WTC11 (cell line): Measurements from ENCODE around the gene CAMSAP1. TPM values are rescaled to one million over a fixed set of nuclear protein-coding genes. Genes with fewer than 3 reads are reported as not detected.

Experiments used
- ATAC-seq: fragments of 200-7000 bp; cut with Tn5 transposase; 2 replicates; pipeline ENCODE4 v1.10.0; 2021; ENCODE audit warnings: mild to moderate bottlenecking, moderate library complexity
- CTCF ChIA-PET: fragments of 300-600 bp; sonication (Branson Sonifier 250); formaldehyde crosslinking; loops from one replicate; lab custom pipeline; 2021; ENCODE audit warnings: antibody characterized with exemption; lab: Charles Lee
- POLR2A ChIA-PET: fragments of 350-600 bp; sonication (Branson Sonifier 250); formaldehyde crosslinking; loops from one replicate; lab custom pipeline; 2021; ENCODE audit warnings: antibody characterized with exemption; lab: Charles Lee
- DNase-seq: peaks from one replicate; pipeline ENCODE4 v3.0.0; 2021; ENCODE audit warnings: low spot score
- H3K27ac Mint-ChIP-seq: 2 replicates; pipeline ENCODE4 v1.8.0; 2021; ENCODE audit warnings: mixed read lengths
- H3K27me3 Mint-ChIP-seq: 2 replicates; pipeline ENCODE4 v1.8.0; 2021; ENCODE audit warnings: low read depth, mild to moderate bottlenecking, moderate library complexity, mixed read lengths
- H3K36me3 Mint-ChIP-seq: 2 replicates; pipeline ENCODE4 v1.8.0; 2021; ENCODE audit warnings: mixed read lengths
- H3K4me1 Mint-ChIP-seq: 2 replicates; pipeline ENCODE4 v1.8.0; 2022; ENCODE audit warnings: mixed read lengths
- H3K4me3 Mint-ChIP-seq: 2 replicates; pipeline ENCODE4 v1.8.0; 2021; ENCODE audit warnings: mild to moderate bottlenecking, moderate library complexity, mixed read lengths
- H3K9me3 Mint-ChIP-seq: 2 replicates; pipeline ENCODE4 v1.8.0; 2021; ENCODE audit warnings: mixed read lengths
- ATF2 ChIP-seq: sonication (generic); formaldehyde crosslinking; IDR thresholded peaks from 2 replicates; pipeline ENCODE4 v1.8.1; 2022; ENCODE audit warnings: low read depth, missing genetic modification reagents, borderline replicate concordance
- ATF6 ChIP-seq: sonication (generic); formaldehyde crosslinking; IDR thresholded peaks from 2 replicates; pipeline ENCODE4 v1.8.1; 2023; ENCODE audit warnings: mild to moderate bottlenecking, missing genetic modification reagents
- CDX4 ChIP-seq: fragments of 250-450 bp; sonication (Bioruptor Pico); IDR thresholded peaks from 2 replicates; pipeline ENCODE4 v1.9.0; 2021; ENCODE audit warnings: moderate library complexity, mild to moderate bottlenecking, inconsistent platforms, borderline replicate concordance
- CREB1 ChIP-seq: sonication (generic); formaldehyde crosslinking; IDR thresholded peaks from 2 replicates; pipeline ENCODE4 v1.8.0; 2023; ENCODE audit warnings: mild to moderate bottlenecking, missing genetic modification reagents
- ELF4 ChIP-seq: sonication (generic); formaldehyde crosslinking; IDR thresholded peaks from 2 replicates; pipeline ENCODE4 v1.8.1; 2022; ENCODE audit warnings: low read depth, mild to moderate bottlenecking, moderate library complexity, missing genetic modification reagents
- ESRRA ChIP-seq: sonication (generic); formaldehyde crosslinking; IDR thresholded peaks from 2 replicates; pipeline ENCODE4 v1.8.1; 2022; ENCODE audit warnings: mild to moderate bottlenecking, missing genetic modification reagents, borderline replicate concordance
- FOXK1 ChIP-seq: sonication (generic); formaldehyde crosslinking; IDR thresholded peaks from 2 replicates; pipeline ENCODE4 v1.8.0; 2022; ENCODE audit warnings: mild to moderate bottlenecking, moderate library complexity, missing genetic modification reagents
- GRHL2 ChIP-seq: fragments of 250-450 bp; sonication (Bioruptor Pico); IDR thresholded peaks from 2 replicates; pipeline ENCODE4 v1.8.0; 2022; ENCODE audit warnings: mild to moderate bottlenecking, moderate library complexity; ENCODE audit not compliant: insufficient replicate concordance, severe bottlenecking
- HMGXB4 ChIP-seq: sonication (generic); formaldehyde crosslinking; IDR thresholded peaks from 2 replicates; pipeline ENCODE4 v1.8.1; 2023; ENCODE audit warnings: mild to moderate bottlenecking, moderate library complexity, missing genetic modification reagents
- JAZF1 ChIP-seq: fragments of 250-450 bp; sonication (Bioruptor Pico); IDR thresholded peaks from 2 replicates; pipeline ENCODE4 v1.9.0; 2021; ENCODE audit warnings: moderate library complexity, mild to moderate bottlenecking, inconsistent platforms
- JUN ChIP-seq: sonication (generic); formaldehyde crosslinking; IDR thresholded peaks from 2 replicates; pipeline ENCODE4 v1.8.0; 2023; ENCODE audit warnings: mild to moderate bottlenecking, missing genetic modification reagents
- KAT7 ChIP-seq: sonication (generic); formaldehyde crosslinking; IDR thresholded peaks from 2 replicates; pipeline ENCODE4 v1.8.1; 2023; ENCODE audit warnings: missing genetic modification reagents, mild to moderate bottlenecking, borderline replicate concordance
- MYBL2 ChIP-seq: sonication (generic); formaldehyde crosslinking; IDR thresholded peaks from 2 replicates; pipeline ENCODE4 v1.8.1; 2023; ENCODE audit warnings: mild to moderate bottlenecking, moderate library complexity, missing genetic modification reagents
- NFE2L1 ChIP-seq: sonication (generic); formaldehyde crosslinking; IDR thresholded peaks from 2 replicates; pipeline ENCODE4 v1.8.1; 2023; ENCODE audit warnings: missing genetic modification reagents
- NR2C2 ChIP-seq: sonication (generic); formaldehyde crosslinking; IDR thresholded peaks from 2 replicates; pipeline ENCODE4 v1.8.0; 2022; ENCODE audit warnings: mild to moderate bottlenecking, missing genetic modification reagents
- OVOL2 ChIP-seq: fragments of 250-450 bp; sonication (Bioruptor Pico); IDR thresholded peaks from 2 replicates; pipeline ENCODE4 v1.9.0; 2021; ENCODE audit warnings: mild to moderate bottlenecking, borderline replicate concordance
- PRDM15 ChIP-seq: sonication (generic); formaldehyde crosslinking; IDR thresholded peaks from 2 replicates; pipeline ENCODE4 v1.8.0; 2022; ENCODE audit warnings: missing genetic modification reagents
- TEAD4 ChIP-seq: sonication (generic); formaldehyde crosslinking; IDR thresholded peaks from 2 replicates; pipeline ENCODE4 v1.8.0; 2022; ENCODE audit warnings: mild to moderate bottlenecking, missing genetic modification reagents
- ZNF138 ChIP-seq: sonication (generic); formaldehyde crosslinking; conservative IDR thresholded peaks from 2 replicates; pipeline ENCODE4 v1.8.1; 2022; ENCODE audit warnings: mild to moderate bottlenecking, moderate library complexity, missing genetic modification reagents
- ZNF219 ChIP-seq: sonication (generic); formaldehyde crosslinking; IDR thresholded peaks from 2 replicates; pipeline ENCODE4 v1.8.0; 2023; ENCODE audit warnings: missing genetic modification reagents, mild to moderate bottlenecking, borderline replicate concordance
- ZNF232 ChIP-seq: sonication (generic); formaldehyde crosslinking; IDR thresholded peaks from 2 replicates; pipeline ENCODE4 v1.8.0; 2022; ENCODE audit warnings: mild to moderate bottlenecking, missing genetic modification reagents
- ZNF317 ChIP-seq: sonication (generic); formaldehyde crosslinking; IDR thresholded peaks from 2 replicates; pipeline ENCODE4 v1.8.1; 2023; ENCODE audit warnings: low read depth, mild to moderate bottlenecking, moderate library complexity, missing genetic modification reagents, borderline replicate concordance
- ZNF532 ChIP-seq: fragments of 250-450 bp; sonication (Bioruptor Pico); IDR thresholded peaks from 2 replicates; pipeline ENCODE4 v1.9.0; 2021; ENCODE audit warnings: mild to moderate bottlenecking, borderline replicate concordance
- total RNA-seq: library from RNA; stranded (reverse); gene quantifications from 3 replicates; pipeline ENCODE4 v1.2.3, GENCODE V29; 2021

The CAMSAP1 gene
- total RNA-seq, 1 experiment from 2014 or later, result 40.5 TPM

GRCh38 chr9:135946392-135946994 is 39.1 kb upstream of the CAMSAP1 start:
- ATAC-seq (no peak), DNase-seq (no peak)
- Mint-ChIP-seq H3K27ac (no peak overlapping the region), H3K4me1 (no peaks in the 10 kb centered on the region), H3K36me3 (peaks cover 57% of the 10 kb centered on the region), H3K4me3 (no peak overlapping the region), H3K27me3 (no peaks in the 10 kb centered on the region), H3K9me3 (no peaks in the 10 kb centered on the region)
- ChIA-PET POLR2A (no interaction called here), CTCF (no interaction called here)
- TF ChIP-seq PRDM15, result no peak
- no peak for TF ChIP-seq FOXK1 (CRISPR knock-in tag)
- no peak for TF ChIP-seq ESRRA (CRISPR knock-in tag)
- TF ChIP-seq HMGXB4 (CRISPR knock-in tag), result no peak
- TF ChIP-seq ELF4 (CRISPR knock-in tag), result no peak
- no peak for TF ChIP-seq ATF6 (CRISPR knock-in tag)
- TF ChIP-seq NFE2L1 (CRISPR knock-in tag), result no peak
- TF ChIP-seq TEAD4 (CRISPR knock-in tag), result no peak
- TF ChIP-seq CREB1, result no peak
- TF ChIP-seq MYBL2 (CRISPR knock-in tag), result no peak
- TF ChIP-seq KAT7, result no peak
- TF ChIP-seq OVOL2 (CRISPR knock-in tag), result no peak
- TF ChIP-seq JAZF1 (CRISPR knock-in tag), result no peak
- TF ChIP-seq ZNF138, result no peak

GRCh38 chr9:135945969-135946368 is 38.6 kb upstream of the CAMSAP1 start:
- H3K27ac Mint-ChIP-seq, result no peak overlapping the region
- DNase-seq (no peak), ATAC-seq (no peak)
- ChIA-PET POLR2A (no interaction called here), CTCF (no interaction called here)
- no peaks in the 10 kb centered on the region for H3K4me1 Mint-ChIP-seq
- H3K4me3 Mint-ChIP-seq, result no peak overlapping the region
- H3K9me3 Mint-ChIP-seq, result no peaks in the 10 kb centered on the region
- H3K36me3 Mint-ChIP-seq, result peaks cover 57% of the 10 kb centered on the region
- no peaks in the 10 kb centered on the region for H3K27me3 Mint-ChIP-seq
- TF ChIP-seq JUN (CRISPR knock-in tag), result no peak
- no peak for TF ChIP-seq CDX4 (CRISPR knock-in tag)
- TF ChIP-seq GRHL2 (CRISPR knock-in tag), result no peak
- no peak for TF ChIP-seq ZNF317 (CRISPR knock-in tag)
- no peak for TF ChIP-seq ZNF532 (CRISPR knock-in tag)
- no peak for TF ChIP-seq NR2C2 (CRISPR knock-in tag)
- TF ChIP-seq ATF2 (CRISPR knock-in tag), result no peak
- TF ChIP-seq ZNF232 (CRISPR knock-in tag), result no peak
- no peak for TF ChIP-seq ZNF219
